Measurements from ENCODE around the gene SPATA21. TPM values are rescaled to one million over a fixed set of nuclear protein-coding genes. Genes with fewer than 3 reads are reported as not detected.

SPATA21 gene
- total RNA-seq, 1 experiment from 2014 or later = not detected

DNA sequence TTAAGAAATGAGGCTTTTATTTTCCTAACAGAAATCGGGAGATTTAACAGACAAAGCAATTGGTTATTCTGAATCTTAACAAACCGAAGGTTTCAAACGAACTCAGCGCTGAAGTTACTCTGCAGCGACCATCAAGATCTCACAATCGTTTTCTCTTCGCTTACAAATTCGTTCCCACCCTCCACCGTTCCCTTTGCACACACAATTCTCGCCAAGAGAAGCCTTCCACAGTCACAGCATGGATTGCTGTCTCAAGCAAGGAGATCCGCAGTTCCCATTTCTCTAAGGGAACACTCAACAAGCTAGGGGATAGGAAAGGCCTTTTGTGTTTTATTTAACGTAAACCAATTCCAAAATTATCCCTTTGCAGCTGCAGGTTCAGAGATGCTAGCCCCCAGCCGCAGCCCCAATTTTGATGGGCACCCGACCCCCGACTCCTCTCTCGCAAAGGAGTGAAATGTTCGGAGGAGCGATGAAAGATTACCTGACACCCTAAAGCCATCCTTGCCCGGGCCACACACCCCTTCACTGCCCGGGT is 85.7 kb downstream of the SPATA21 start:
- no peak for DNase-seq (ENCODE audit: low read depth)

DNA sequence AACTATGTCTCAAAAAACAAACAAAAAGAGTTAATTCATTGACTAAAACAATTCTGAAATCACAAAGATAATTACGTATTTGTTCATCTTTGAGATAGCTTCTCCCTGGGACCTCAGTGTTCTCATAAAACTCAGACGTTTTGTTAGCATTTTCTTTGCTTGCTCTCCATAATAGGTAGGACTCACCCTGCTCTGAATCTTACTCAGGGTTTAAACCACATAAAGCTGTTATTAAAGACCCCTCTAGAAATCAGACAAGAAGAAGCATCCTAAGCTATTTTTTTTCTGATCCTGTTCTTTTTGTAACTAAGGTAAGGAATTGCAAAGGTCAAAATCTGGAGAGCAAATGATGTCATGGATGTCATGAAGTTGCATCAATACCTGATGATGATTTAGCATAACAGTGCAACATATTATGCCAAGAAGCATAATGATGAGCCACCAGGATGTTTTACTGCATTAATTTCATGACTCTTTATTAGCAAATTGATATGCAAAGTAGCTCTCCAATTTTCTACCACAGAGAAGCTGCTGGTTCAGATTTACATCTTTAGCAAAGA is 87.3 kb downstream of the SPATA21 start:
- no peak for DNase-seq (ENCODE audit: low read depth)

Other genes with a start within 250 kb of the SPATA21 start
- not detected in 2 replicates for gene ARHGEF19, start 224.8 kb downstream of the SPATA21 start, total RNA-seq (2014; rRNA removed; shearing (Covaris generic))
- 7.4 and 9.2 TPM in 2 replicates for gene CPLANE2, start 200.2 kb downstream of the SPATA21 start, total RNA-seq (2014; rRNA removed; shearing (Covaris generic))
- gene FBXO42, start 84.9 kb downstream of the SPATA21 start, total RNA-seq (2014; rRNA removed; shearing (Covaris generic)) = 9.7 and 12.8 TPM in 2 replicates
- 158 and 175 TPM in 2 replicates for gene SZRD1, start 70.2 kb downstream of the SPATA21 start, total RNA-seq (2014; rRNA removed; shearing (Covaris generic))
- 104 and 117 TPM in 2 replicates for gene NECAP2, start 3.3 kb upstream of the SPATA21 start, total RNA-seq (2014; rRNA removed; shearing (Covaris generic))
- gene RNU1-1, start 76.9 kb upstream of the SPATA21 start, total RNA-seq (2014; rRNA removed; shearing (Covaris generic)) = under 0.01 TPM in 1 of 2 replicates, not detected in the other
- gene NBPF1, start 176.1 kb upstream of the SPATA21 start, total RNA-seq (2014; rRNA removed; shearing (Covaris generic)) = 15.8 and 16.5 TPM in 2 replicates
- under 0.01 TPM in 1 of 2 replicates, not detected in the other for gene RNU1-3, start 229.5 kb upstream of the SPATA21 start, total RNA-seq (2014; rRNA removed; shearing (Covaris generic))

Measured in HT1080 (cell line).